GM18951 (cell line): Measurements from ENCODE around the gene MPL.

ENCODE experiments used
- POLR2A ChIP-seq: IDR thresholded peaks from 4 replicates; pipeline ENCODE4 v1.6.1; 2011; ENCODE audit warnings: mild to moderate bottlenecking; ENCODE audit not compliant: insufficient read length, insufficient read depth; ENCODE audit errors: extremely low read depth
- in situ Hi-C: fragments of 300-500 bp; cut with MboI; formaldehyde crosslinking; loops from one replicate; pipeline ENCODE4 v1.12.0; 2022; ENCODE audit warnings: low sequenced_read_pairs, mixed read lengths, inconsistent platforms; ENCODE audit not compliant: unreplicated experiment

MPL gene

GRCh38 chr1:43349594-43350306, 12.1 kb downstream of the MPL start:
- in situ Hi-C loops: loop anchor here (10.0 kb wide), 1 partner anchor 115 kb away; no protein-coding TSS in a partner anchor
- no peak for TF ChIP-seq POLR2A

DNA sequence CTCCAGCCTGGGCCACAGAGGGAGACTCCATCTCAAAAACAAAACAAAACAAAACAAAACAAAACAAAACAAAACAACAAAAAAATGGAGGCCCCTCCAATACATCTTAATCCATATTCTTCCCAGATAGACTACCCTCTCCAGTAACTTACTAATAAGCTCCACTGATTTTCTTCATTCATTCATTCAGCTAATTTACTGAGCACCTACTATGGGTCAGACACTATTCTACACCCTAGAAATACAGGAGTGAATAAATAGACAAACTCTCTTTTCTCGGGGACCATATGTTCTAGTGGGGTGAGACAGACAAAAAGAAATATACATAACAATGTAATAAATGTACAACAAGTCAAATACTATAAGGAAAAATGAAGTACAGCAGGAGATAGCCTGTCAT, 13.4 kb downstream of the MPL start:
- TF ChIP-seq POLR2A: no peak
- in situ Hi-C loops: loop anchor here (10.0 kb wide), 1 partner anchor 116 kb away; no protein-coding TSS in a partner anchor

GRCh38 chr1:43351421-43352350, 14.1 kb downstream of the MPL start:
- no peak for TF ChIP-seq POLR2A
- in situ Hi-C loops: loop anchor here (10.0 kb wide), 1 partner anchor 117 kb away; no protein-coding TSS in a partner anchor

GRCh38 chr1:43352351-43352705, 14.7 kb downstream of the MPL start:
- in situ Hi-C loops: loop anchor here (10.0 kb wide), 1 partner anchor 118 kb away; no protein-coding TSS in a partner anchor
- no peak for TF ChIP-seq POLR2A

- in situ Hi-C loops: loop anchor here (10.0 kb wide), 1 partner anchor 118 kb away; no protein-coding TSS in a partner anchor
- no peak for TF ChIP-seq POLR2A
These were observed 15.3 kb downstream of the MPL start for GRCh38 chr1:43352881-43353280.

GRCh38 chr1:43354471-43354870, 16.9 kb downstream of the MPL start:
- TF ChIP-seq POLR2A: no peak
- in situ Hi-C loops: loop anchor here (10.0 kb wide), 1 partner anchor 120 kb away; no protein-coding TSS in a partner anchor

DNA sequence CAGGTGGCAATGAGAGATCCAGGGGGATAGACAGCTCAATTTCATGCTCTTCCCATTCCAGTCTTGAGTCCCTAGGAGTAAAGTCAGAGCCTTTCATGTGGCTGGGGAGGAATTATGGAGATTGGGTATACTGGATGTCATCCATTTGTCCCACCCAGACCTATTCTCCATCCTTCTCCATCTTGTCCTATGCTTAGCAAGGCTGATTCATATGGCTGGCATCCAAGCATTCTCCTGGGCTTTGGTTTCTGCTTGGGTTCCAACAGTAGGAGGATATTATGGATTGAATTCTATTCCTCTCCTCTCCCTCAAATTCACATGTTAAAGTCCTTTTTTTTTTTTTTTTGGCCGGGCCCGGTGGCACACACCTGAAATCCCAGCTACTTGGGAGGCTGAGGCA, 17.3 kb downstream of the MPL start:
- in situ Hi-C loops: loop anchor here (10.0 kb wide), 1 partner anchor 120 kb away; no protein-coding TSS in a partner anchor
- TF ChIP-seq POLR2A: no peak

GRCh38 chr1:43357251-43357650, 19.6 kb downstream of the MPL start:
- no peak for TF ChIP-seq POLR2A
- in situ Hi-C loops: loop anchor here (10.0 kb wide), 1 partner anchor 122 kb away; no protein-coding TSS in a partner anchor

DNA sequence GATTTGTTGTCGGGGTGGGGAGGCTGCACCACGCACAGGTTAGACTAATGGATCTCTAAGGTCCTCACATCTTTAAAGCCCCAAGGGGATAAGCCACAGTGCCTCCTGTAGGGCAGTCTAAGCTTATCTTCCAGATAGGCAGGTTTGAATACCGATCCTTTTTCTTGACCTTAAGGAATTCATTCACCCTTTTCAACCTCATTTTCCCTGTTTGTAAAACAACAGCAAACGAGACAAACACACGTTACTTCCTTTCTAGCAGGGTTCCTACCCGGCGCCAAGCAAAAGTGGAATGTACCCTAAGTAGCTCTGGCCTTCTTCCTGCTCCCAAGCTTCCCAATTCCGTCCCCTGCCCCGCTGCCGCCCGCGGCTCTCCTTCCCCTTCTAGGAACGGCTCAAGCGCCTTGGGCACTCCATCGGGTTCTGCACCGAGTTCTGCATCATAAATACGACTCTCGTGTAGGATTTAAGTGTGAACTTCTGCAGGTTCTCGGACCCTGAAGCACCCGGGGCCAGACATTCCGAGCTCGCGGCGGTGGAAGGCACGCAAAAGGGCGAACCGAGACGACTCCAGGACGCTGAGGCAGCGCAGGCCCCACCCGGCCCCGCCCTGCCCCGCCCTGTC, 20.6 kb downstream of the MPL start:
- in situ Hi-C loops: loop anchor here (10.0 kb wide), 1 partner anchor 123 kb away; no protein-coding TSS in a partner anchor
- peak; percentile 77 for TF ChIP-seq POLR2A

DNA sequence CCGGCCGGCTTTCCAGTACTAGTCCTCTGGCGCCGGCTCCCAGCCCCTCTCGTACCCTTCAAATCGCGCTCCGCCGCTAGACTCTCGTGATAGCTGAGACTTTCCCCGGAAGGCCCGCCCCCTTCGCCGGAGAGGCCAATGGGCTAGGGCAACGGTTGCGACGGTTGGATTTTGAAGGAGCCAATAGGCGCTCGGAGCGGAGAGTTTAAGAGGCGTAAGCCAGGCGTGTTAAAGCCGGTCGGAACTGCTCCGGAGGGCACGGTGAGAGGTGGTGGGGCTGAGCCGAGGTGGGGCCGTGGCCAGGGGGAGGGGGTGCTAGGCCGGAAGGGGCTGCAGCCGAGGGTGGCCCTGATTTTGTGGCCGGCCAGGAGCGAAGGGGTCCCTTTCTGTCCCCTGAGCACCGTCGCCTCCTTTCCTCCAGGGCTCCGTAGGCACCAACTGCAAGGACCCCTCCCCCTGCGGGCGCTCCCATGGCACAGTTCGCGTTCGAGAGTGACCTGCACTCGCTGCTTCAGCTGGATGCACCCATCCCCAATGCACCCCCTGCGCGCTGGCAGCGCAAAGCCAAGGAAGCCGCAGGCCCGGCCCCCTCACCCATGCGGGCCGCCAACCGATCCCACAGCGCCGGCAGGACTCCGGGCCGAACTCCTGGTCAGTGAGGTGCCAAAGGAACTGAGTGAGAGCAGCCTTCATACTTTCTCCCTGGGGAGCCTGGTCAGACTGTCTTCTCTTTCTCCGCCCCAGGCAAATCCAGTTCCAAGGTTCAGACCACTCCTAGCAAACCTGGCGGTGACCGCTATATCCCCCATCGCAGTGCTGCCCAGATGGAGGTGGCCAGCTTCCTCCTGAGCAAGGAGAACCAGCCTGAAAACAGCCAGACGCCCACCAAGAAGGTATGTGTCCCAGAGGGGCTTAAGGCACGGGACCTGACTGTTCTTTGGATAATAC, 21.4 kb downstream of the MPL start, which contains the start of gene CDC20:
Gene CDC20, plus strand, starts transcription at position 236 of the 948 bp plus-strand sequence. Its CDS starts 235 bp downstream, at position 471.
- in situ Hi-C loops: loop anchor here (10.0 kb wide), 1 partner anchor 124 kb away; no protein-coding TSS in a partner anchor

DNA sequence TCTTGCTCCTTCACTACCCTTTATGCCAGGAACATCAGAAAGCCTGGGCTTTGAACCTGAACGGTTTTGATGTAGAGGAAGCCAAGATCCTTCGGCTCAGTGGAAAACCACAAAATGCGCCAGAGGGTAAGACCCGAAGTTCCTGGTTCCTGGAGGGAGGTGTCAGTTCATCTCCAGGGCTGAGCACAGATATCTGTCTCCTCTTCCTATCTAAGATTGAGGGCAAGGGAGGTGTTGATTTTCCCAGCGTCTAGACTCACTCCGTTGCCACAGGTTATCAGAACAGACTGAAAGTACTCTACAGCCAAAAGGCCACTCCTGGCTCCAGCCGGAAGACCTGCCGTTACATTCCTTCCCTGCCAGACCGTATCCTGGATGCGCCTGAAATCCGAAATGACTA, 22.1 kb downstream of the MPL start:
- in situ Hi-C loops: loop anchor here (10.0 kb wide), 1 partner anchor 125 kb away; no protein-coding TSS in a partner anchor
- no peak for TF ChIP-seq POLR2A

More for the DNA sequence above, 21.4 kb downstream of the MPL start, which contains the start of gene CDC20:
- TF ChIP-seq POLR2A: peak; percentile 78
